ENCODE measurements around the gene OR4L1. TPM values are rescaled to one million over a fixed set of nuclear protein-coding genes. Genes with fewer than 3 reads are reported as not detected.

OR4L1 gene
- not detected for total RNA-seq

GRCh38 chr14:20059745-20060144, at the start of gene OR4L1:
Gene OR4L1, plus strand, starts transcription at chr14:20060045. Its CDS starts 0 bp downstream, at chr14:20060045.
- no peak for TF ChIP-seq CTCF (IDR thresholded peaks at IDR 0.05)
- no peak for TF ChIP-seq POLR2A (IDR thresholded peaks at IDR 0.05)
- Histone ChIP-seq H3K9me3 (peaks cover 0 to 8% (median 0%) of the 10 kb centered on the region in 3 donors), H3K4me1 (no peaks in the 10 kb centered on the region), H3K36me3 (no peaks in the 10 kb centered on the region), H3K27ac (no peak within 1 kb of the TSS), H3K27me3 (no peaks in the 10 kb centered on the region), H3K4me3 (no peak within 1 kb of the TSS)
- 60 to 69% methylated on average over 2 of the region's 2 CpGs for WGBS, 2 donors
- intact Hi-C loops (cut with DNase I) = no loop called here
- DNase-seq = no peak

GRCh38 chr14:20019257-20019865, 40.5 kb upstream of the OR4L1 start, which contains the start of gene OR4K14:
Gene OR4K14, minus strand, starts transcription at chr14:20019307. Its CDS starts 4,114 bp downstream, at chr14:20015193.
- H3K36me3 ChIP-seq = no peaks in the 10 kb centered on the region
- WGBS, 2 donors = 50 to 70% methylated on average over 2 of the region's 2 CpGs
- intact Hi-C loops (cut with DNase I) = no loop called here
- TF ChIP-seq POLR2A (IDR thresholded peaks at IDR 0.05) = no peak
- TF ChIP-seq CTCF (IDR thresholded peaks at IDR 0.05) = no peak
- H3K4me1 ChIP-seq = no peaks in the 10 kb centered on the region
- no peak within 1 kb of the TSS for H3K27ac ChIP-seq
- H3K4me3 ChIP-seq = no peak within 1 kb of the TSS
- peaks cover 0 to 6% (median 0%) of the 10 kb centered on the region in 3 donors for H3K9me3 ChIP-seq
- H3K27me3 ChIP-seq = no peaks in the 10 kb centered on the region
- DNase-seq = no peak

- TF ChIP-seq CTCF (IDR thresholded peaks at IDR 0.05) = no peak
- no peak for TF ChIP-seq POLR2A (IDR thresholded peaks at IDR 0.05)
- no peak overlapping the region for H3K4me3 ChIP-seq
- no peaks in the 10 kb centered on the region for H3K27me3 ChIP-seq
- H3K36me3 ChIP-seq = no peaks in the 10 kb centered on the region
- H3K27ac ChIP-seq = no peak overlapping the region
- intact Hi-C loops (cut with DNase I) = no loop called here
- no peaks in the 10 kb centered on the region for H3K4me1 ChIP-seq
- no peak for DNase-seq
- 72 to 75% methylated on average over 6 of the region's 6 CpGs for whole genome bisulfite sequencing, 2 donors
- H3K9me3 ChIP-seq = peaks cover 0 to 11% (median 0%) of the 10 kb centered on the region in 3 donors
Measured at GRCh38 chr14:20031058-20031457, 28.8 kb upstream of the OR4L1 start.

DNA sequence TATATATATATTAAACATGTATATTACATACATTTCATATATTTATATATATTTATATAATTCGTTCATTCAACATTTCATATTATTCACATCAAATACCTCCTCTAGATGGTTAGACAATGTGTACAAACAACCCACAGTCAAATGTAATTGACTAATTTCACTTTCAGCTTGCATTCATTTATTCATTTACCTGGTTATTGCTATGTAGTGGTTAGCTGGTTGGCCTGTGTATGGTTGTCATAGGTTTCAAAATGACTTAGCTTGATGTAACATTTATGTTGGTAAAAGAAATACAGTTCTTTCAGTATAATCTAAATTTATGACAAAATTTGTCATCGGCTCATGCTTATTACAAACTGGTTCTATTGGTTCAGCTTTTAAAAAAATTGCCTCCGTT, 24.4 kb upstream of the OR4L1 start:
- no peaks in the 10 kb centered on the region for H3K9me3 ChIP-seq
- intact Hi-C loops (cut with DNase I) = no loop called here
- no peak overlapping the region for H3K4me3 ChIP-seq
- H3K27me3 ChIP-seq = no peaks in the 10 kb centered on the region
- no peaks in the 10 kb centered on the region for H3K36me3 ChIP-seq
- no peak for DNase-seq
- 64 to 65% methylated on average over 3 of the region's 3 CpGs for WGBS, 2 donors
- no peaks in the 10 kb centered on the region for H3K4me1 ChIP-seq
- TF ChIP-seq CTCF (IDR thresholded peaks at IDR 0.05) = no peak
- TF ChIP-seq POLR2A (IDR thresholded peaks at IDR 0.05) = no peak
- no peak overlapping the region for H3K27ac ChIP-seq

DNA sequence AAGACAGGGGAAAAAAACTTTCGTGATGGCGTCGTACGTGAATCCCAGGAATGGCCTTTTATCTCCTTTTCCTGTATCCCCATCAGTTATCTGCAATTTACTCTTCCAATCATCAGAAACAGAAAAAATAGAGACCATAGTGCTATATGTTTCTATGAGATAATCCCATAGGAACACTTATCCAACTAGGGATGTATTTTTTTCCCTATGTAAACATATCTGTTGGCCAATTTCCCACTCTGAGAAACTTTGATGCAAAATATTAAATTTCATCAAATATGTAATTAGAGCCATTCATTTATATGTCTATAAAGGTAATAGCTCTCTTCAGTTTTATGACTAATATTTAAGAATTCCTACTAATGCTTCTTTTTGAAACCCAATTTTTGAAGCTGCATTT, 23.9 kb upstream of the OR4L1 start, which contains the start of gene OR4K13:
OR4K13 (minus strand) TSS at position 101 of the 400 bp plus-strand sequence. CDS start 1,280 bp downstream, outside the sequence.
- TF ChIP-seq POLR2A (IDR thresholded peaks at IDR 0.05) = no peak
- TF ChIP-seq CTCF (IDR thresholded peaks at IDR 0.05) = no peak
- Histone ChIP-seq H3K9me3 (no peaks in the 10 kb centered on the region), H3K27ac (no peak within 1 kb of the TSS), H3K27me3 (no peaks in the 10 kb centered on the region), H3K4me1 (no peaks in the 10 kb centered on the region), H3K4me3 (no peak within 1 kb of the TSS), H3K36me3 (no peaks in the 10 kb centered on the region)
- no peak for DNase-seq
- intact Hi-C loops (cut with DNase I) = no loop called here
- 85 to 92% methylated on average over 4 of the region's 4 CpGs for WGBS, 2 donors

All from esophagus squamous epithelium (tissue), 5 donors.